Hepatocyte (in vitro differentiated cells): Measurements from ENCODE around the gene KRT75. TPM values are rescaled to one million over a fixed set of nuclear protein-coding genes. Genes with fewer than 3 reads are reported as not detected.
"Not testable (repeated sequence)": the region's sequence is repeated elsewhere in the genome, so short reads cannot be mapped to it uniquely, and the experiment has no call there.

Experiments used
- DNase-seq: peaks from one replicate; pipeline ENCODE4 v3.0.0-alpha.2; 2016; ENCODE audit warnings: low spot score
- H2AFZ ChIP-seq: fragments of 200-600 bp; sonication (generic); 2 replicates; pipeline ENCODE4 v1.6.0; 2016; ENCODE audit warnings: antibody characterized with exemption, mild to moderate bottlenecking
- H3K27ac ChIP-seq: fragments of 200-600 bp; sonication (generic); 2 replicates; pipeline ENCODE4 v1.5.1; 2016; ENCODE audit warnings: mild to moderate bottlenecking
- H3K27me3 ChIP-seq: fragments of 200-600 bp; sonication (generic); 2 replicates; pipeline ENCODE4 v1.6.1; 2016
- H3K36me3 ChIP-seq: fragments of 200-600 bp; sonication (generic); replicated peaks from 2 replicates; pipeline ENCODE4 v1.5.1; 2016; ENCODE audit warnings: low read depth; ENCODE audit not compliant: insufficient read depth
- H3K4me1 ChIP-seq: fragments of 200-600 bp; sonication (generic); 2 replicates; pipeline ENCODE4 v1.5.1; 2016; ENCODE audit warnings: mild to moderate bottlenecking, moderate library complexity; ENCODE audit not compliant: insufficient read depth
- H3K4me2 ChIP-seq: fragments of 200-600 bp; sonication (generic); 2 replicates; pipeline ENCODE4 v1.6.0; 2016
- H3K4me3 ChIP-seq: fragments of 200-600 bp; sonication (generic); 2 replicates; pipeline ENCODE4 v1.5.1; 2016; ENCODE audit warnings: mild to moderate bottlenecking
- H3K79me2 ChIP-seq: fragments of 200-600 bp; sonication (generic); 2 replicates; pipeline ENCODE4 v1.6.0; 2017; ENCODE audit warnings: mild to moderate bottlenecking
- H3K9me2 ChIP-seq: fragments of 200-600 bp; sonication (generic); replicated peaks from 2 replicates; pipeline ENCODE4 v1.6.0; 2017; ENCODE audit warnings: mild to moderate bottlenecking; ENCODE audit not compliant: insufficient read depth
- H3K9me3 ChIP-seq: fragments of 200-600 bp; sonication (generic); 2 replicates; pipeline ENCODE4 v1.5.1; 2016; ENCODE audit warnings: low read depth, mild to moderate bottlenecking
- H4K20me1 ChIP-seq: fragments of 200-600 bp; sonication (generic); 2 replicates; pipeline ENCODE4 v1.6.0; 2016; ENCODE audit warnings: mild to moderate bottlenecking; ENCODE audit not compliant: insufficient read depth, poor library complexity, severe bottlenecking
- EZH2 ChIP-seq: fragments of 200-600 bp; sonication (generic); IDR thresholded peaks from 2 replicates; pipeline ENCODE4 v1.6.1; 2016; ENCODE audit warnings: antibody characterized with exemption, mild to moderate bottlenecking, borderline replicate concordance
- EZH2phosphoT487 ChIP-seq: fragments of 200-600 bp; sonication (generic); IDR thresholded peaks from one replicate; pipeline ENCODE4 v1.6.1; 2018; ENCODE audit warnings: antibody characterized with exemption, mild to moderate bottlenecking, low read depth, moderate library complexity; ENCODE audit not compliant: unreplicated experiment, severe bottlenecking
- WGBS: methylation state at CpG from one replicate; pipeline ENCODE4 v1.1.6; 2016; ENCODE audit warnings: low lambda C conversion rate; ENCODE audit errors: missing lambda C conversion rate; 5-methylcytosine and 5-hydroxymethylcytosine counted together
- polyA plus RNA-seq: library from polyadenylated mRNA; unstranded; fragments of >200 nt; fragmentation: Nextera tagmentation; extraction: Ambion mirVana; gene quantifications from 2 replicates; pipeline ENCODE4 v1.2.1, GENCODE V29; 2016
- total RNA-seq: library from RNA; depleted of rRNA; stranded (reverse); fragments of >200 nt; gene quantifications from 2 replicates; pipeline ENCODE4 v1.2.3, GENCODE V29; 2014
- TF ChIP-seq, protein P1 (sequence below): fragments of 200-600 bp; sonication (generic); IDR thresholded peaks from 2 replicates; pipeline ENCODE4 v1.5.1; 2016; ENCODE audit warnings: antibody characterized with exemption, mild to moderate bottlenecking; ENCODE audit not compliant: poor library complexity

KRT75 gene
- total and polyA plus RNA-seq, 2 experiments from 2014 or later: not detected

DNA sequence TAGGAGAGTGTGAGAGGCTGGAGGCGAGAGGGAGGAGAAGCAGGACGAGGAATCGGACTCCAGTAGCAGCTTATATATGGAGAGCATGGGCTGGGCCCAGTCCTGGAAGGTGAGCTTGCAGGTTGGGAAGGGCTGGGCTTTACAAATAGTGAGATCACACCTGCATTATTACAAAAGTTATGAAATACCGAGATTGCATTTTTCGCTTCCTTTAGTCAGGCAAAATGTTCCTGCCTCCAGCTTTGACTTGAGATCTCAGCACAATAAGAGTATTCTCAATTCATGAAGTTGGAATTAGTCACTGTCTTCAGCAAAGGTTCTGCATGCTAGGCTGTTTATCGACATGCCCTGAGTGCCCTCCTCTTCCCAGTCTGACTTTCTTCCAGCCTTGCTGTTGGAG lies 17.9 kb upstream of the KRT75 start, which contains the start of gene KRT6B:
Gene KRT6B (minus strand): TSS at position 46 of the 400 bp plus-strand sequence. CDS start 68 bp downstream, outside the sequence.
- no peak within 1 kb of the TSS for H3K4me2 ChIP-seq

DNA sequence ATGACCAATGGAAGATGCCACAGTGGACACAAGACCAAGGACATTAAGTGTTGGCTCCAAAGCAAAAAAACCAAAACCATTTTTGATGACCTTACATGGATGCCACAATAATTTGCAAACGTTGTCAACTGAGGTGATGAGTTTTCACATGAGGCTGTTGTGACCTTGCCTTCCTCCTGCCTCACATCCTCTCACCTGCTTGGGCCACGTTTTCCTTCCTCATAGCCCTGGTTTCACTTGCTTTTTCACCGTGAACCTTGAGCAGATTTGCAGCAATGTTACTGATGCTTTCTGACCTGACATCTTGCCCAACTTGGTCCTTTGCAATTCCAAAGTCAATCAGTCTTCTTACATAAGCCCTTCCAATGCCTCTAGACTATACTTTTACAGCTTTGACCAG lies 14.1 kb upstream of the KRT75 start:
- TF ChIP-seq, protein P1, sequence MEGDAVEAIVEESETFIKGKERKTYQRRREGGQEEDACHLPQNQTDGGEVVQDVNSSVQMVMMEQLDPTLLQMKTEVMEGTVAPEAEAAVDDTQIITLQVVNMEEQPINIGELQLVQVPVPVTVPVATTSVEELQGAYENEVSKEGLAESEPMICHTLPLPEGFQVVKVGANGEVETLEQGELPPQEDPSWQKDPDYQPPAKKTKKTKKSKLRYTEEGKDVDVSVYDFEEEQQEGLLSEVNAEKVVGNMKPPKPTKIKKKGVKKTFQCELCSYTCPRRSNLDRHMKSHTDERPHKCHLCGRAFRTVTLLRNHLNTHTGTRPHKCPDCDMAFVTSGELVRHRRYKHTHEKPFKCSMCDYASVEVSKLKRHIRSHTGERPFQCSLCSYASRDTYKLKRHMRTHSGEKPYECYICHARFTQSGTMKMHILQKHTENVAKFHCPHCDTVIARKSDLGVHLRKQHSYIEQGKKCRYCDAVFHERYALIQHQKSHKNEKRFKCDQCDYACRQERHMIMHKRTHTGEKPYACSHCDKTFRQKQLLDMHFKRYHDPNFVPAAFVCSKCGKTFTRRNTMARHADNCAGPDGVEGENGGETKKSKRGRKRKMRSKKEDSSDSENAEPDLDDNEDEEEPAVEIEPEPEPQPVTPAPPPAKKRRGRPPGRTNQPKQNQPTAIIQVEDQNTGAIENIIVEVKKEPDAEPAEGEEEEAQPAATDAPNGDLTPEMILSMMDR: no peak
- TF ChIP-seq EZH2phosphoT487 (no peak), EZH2 (no peak)

More for the DNA sequence above, 17.9 kb upstream of the KRT75 start, which contains the start of gene KRT6B:
- Histone ChIP-seq H4K20me1 (no peaks in the 10 kb centered on the region), H3K27me3 (no peaks in the 10 kb centered on the region), H2AFZ (no peak within 1 kb of the TSS), H3K4me3 (no peak within 1 kb of the TSS), H3K27ac (no peak within 1 kb of the TSS), H3K9me3 (no peaks in the 10 kb centered on the region), H3K9me2 (no peaks in the 10 kb centered on the region), H3K36me3 (no peaks in the 10 kb centered on the region), H3K4me1 (no peaks in the 10 kb centered on the region), H3K79me2 (no peaks in the 10 kb centered on the region)
- no peak for TF ChIP-seq EZH2
- no peak for TF ChIP-seq EZH2phosphoT487
- TF ChIP-seq, protein P1: no peak
- WGBS: 89% methylated on average over 6 of the region's 6 CpGs
- no peak for DNase-seq

DNA sequence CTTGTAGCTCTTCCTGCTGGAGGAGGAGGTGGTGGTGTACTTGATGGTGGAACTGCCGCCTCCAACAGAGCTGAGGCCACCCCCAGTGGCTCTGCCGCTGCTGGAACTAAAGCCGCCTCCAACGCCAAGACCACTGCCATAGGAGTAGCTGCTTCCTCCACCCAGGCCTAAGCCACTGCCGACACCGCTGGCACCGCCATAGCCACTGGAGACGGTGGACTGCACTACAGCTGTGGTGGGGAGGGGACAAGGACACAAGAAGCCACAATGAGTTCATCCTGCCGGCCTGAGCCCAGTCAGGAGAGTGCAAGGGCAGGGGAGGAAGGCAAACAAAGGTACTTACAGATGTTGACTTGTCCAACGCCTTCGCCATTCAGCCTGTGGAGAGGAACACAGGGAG lies 13.0 kb upstream of the KRT75 start:
- H3K4me3 ChIP-seq, H3K9me3 ChIP-seq, H3K27me3 ChIP-seq, H3K27ac ChIP-seq, H3K4me2 ChIP-seq, H2AFZ ChIP-seq, H3K79me2 ChIP-seq, DNase-seq, H3K9me2 ChIP-seq, H3K36me3 ChIP-seq, H4K20me1 ChIP-seq: not testable (repeated sequence)
- WGBS: 92% methylated on average over 11 of the region's 11 CpGs
- peaks cover 11% of the 10 kb centered on the region for H3K4me1 ChIP-seq

More for the DNA sequence above, 14.1 kb upstream of the KRT75 start:
- peaks cover under 1% of the 10 kb centered on the region for H3K4me1 ChIP-seq
- H4K20me1 ChIP-seq: no peaks in the 10 kb centered on the region
- WGBS: 55% methylated on average over 3 of the region's 3 CpGs
- H3K27me3 ChIP-seq: no peaks in the 10 kb centered on the region
- no peaks in the 10 kb centered on the region for H3K36me3 ChIP-seq
- no peaks in the 10 kb centered on the region for H3K9me2 ChIP-seq
- H3K27ac ChIP-seq: no peak overlapping the region
- no peaks in the 10 kb centered on the region for H3K9me3 ChIP-seq
- no peak overlapping the region for H2AFZ ChIP-seq
- no peaks in the 10 kb centered on the region for H3K79me2 ChIP-seq
- no peak for DNase-seq
- no peak overlapping the region for H3K4me2 ChIP-seq
- no peak overlapping the region for H3K4me3 ChIP-seq

DNA sequence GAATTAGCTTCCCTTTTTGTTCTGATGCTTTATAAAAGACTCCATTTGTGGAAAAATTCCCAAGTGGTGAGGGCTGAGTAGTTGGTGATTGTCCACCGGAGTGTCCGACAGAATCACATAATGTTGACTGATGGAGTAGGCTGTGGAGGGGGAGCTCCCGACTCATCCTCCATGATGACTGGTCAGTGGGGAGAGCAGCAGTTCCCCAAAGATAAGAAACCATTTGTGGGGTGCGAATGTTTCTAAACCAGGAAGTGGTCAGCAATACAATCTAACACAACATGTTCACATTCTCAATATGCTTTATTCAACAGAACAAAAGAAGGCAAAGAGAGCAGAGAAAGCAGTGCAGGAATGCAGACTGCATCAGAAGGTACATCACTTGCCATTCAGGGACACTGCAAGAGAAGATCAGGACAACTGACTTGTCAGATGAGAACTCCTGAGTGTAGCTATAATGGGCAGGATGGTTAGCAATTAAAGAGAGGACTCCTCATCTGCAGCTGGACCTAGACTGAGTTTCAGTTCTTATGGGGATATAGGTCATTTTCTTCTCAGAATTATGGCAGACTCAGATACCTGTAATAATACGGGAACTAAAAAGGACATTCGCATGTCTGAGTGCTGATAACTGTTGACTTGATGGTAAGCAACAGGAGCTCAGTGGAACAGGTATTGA lies 12.3 kb upstream of the KRT75 start:
- no peaks in the 10 kb centered on the region for H3K36me3 ChIP-seq
- H3K27me3 ChIP-seq: no peaks in the 10 kb centered on the region
- H3K4me3 ChIP-seq: no peak overlapping the region
- H4K20me1 ChIP-seq: no peaks in the 10 kb centered on the region
- peaks cover 18% of the 10 kb centered on the region for H3K4me1 ChIP-seq
- H3K9me2 ChIP-seq: no peaks in the 10 kb centered on the region
- H3K27ac ChIP-seq: no peak overlapping the region
- 90% methylated on average over 6 of the region's 6 CpGs for WGBS
- no peaks in the 10 kb centered on the region for H3K9me3 ChIP-seq
- H3K79me2 ChIP-seq: no peaks in the 10 kb centered on the region
- DNase-seq: no peak
- H3K4me2 ChIP-seq: no peak overlapping the region
- H2AFZ ChIP-seq: no peak overlapping the region
- TF ChIP-seq EZH2phosphoT487: no peak
- TF ChIP-seq, protein P1: no peak
- no peak for TF ChIP-seq EZH2
